GM23248 (cell line): ENCODE data around the gene LRRC38. TPM values are rescaled to one million over a fixed set of nuclear protein-coding genes. Genes with fewer than 3 reads are reported as not detected.
"Not testable (repeated sequence)": the region's sequence is repeated elsewhere in the genome, so short reads cannot be mapped to it uniquely, and the experiment has no call there.

Experiments
- DNase-seq: peaks from one replicate; pipeline ENCODE4 v3.0.0-alpha.2; 2015
- H2AFZ ChIP-seq: fragments of 200-600 bp; sonication (generic); 2 replicates; pipeline ENCODE4 v1.6.1; 2016; ENCODE audit warnings: antibody characterized with exemption
- H3F3A ChIP-seq: fragments of 200-600 bp; sonication (generic); 2 replicates; pipeline ENCODE4 v1.6.1; 2016; ENCODE audit warnings: mild to moderate bottlenecking, antibody characterized with exemption, mixed run types; ENCODE audit not compliant: insufficient read depth
- H3K27ac ChIP-seq: fragments of 200-600 bp; sonication (generic); 2 replicates; pipeline ENCODE4 v1.5.1; 2016; ENCODE audit warnings: mild to moderate bottlenecking
- H3K27me3 ChIP-seq: fragments of 200-600 bp; sonication (generic); replicated peaks from 2 replicates; pipeline ENCODE4 v1.6.1; 2016; ENCODE audit warnings: mild to moderate bottlenecking; ENCODE audit not compliant: insufficient read depth
- H3K36me3 ChIP-seq: fragments of 200-600 bp; sonication (generic); 2 replicates; pipeline ENCODE4 v1.6.1; 2016; ENCODE audit warnings: low read depth, mild to moderate bottlenecking
- H3K4me1 ChIP-seq: fragments of 200-600 bp; sonication (generic); 2 replicates; pipeline ENCODE4 v1.6.1; 2016; ENCODE audit warnings: mild to moderate bottlenecking; ENCODE audit not compliant: insufficient read depth
- H3K4me2 ChIP-seq: fragments of 200-600 bp; sonication (generic); one replicate; pipeline ENCODE4 v1.6.1; 2016; ENCODE audit warnings: mild to moderate bottlenecking; ENCODE audit not compliant: unreplicated experiment
- H3K4me3 ChIP-seq: fragments of 200-600 bp; sonication (generic); 2 replicates; pipeline ENCODE4 v1.5.1; 2016; ENCODE audit warnings: mild to moderate bottlenecking
- H3K79me2 ChIP-seq: fragments of 200-600 bp; sonication (generic); 2 replicates; pipeline ENCODE4 v1.6.1; 2016; ENCODE audit warnings: mild to moderate bottlenecking; ENCODE audit not compliant: insufficient read depth
- H3K9ac ChIP-seq: fragments of 200-600 bp; sonication (generic); 2 replicates; pipeline ENCODE4 v1.6.1; 2016; ENCODE audit warnings: mild to moderate bottlenecking
- H3K9me2 ChIP-seq: fragments of 200-600 bp; sonication (generic); 2 replicates; pipeline ENCODE4 v1.6.1; 2016; ENCODE audit warnings: mixed run types, mild to moderate bottlenecking, moderate library complexity; ENCODE audit not compliant: insufficient read depth
- H3K9me3 ChIP-seq: fragments of 200-600 bp; sonication (generic); one replicate; pipeline ENCODE4 v1.6.1; 2017; ENCODE audit warnings: low read depth
- H4K20me1 ChIP-seq: fragments of 200-600 bp; sonication (generic); 2 replicates; pipeline ENCODE4 v1.6.0; 2016; ENCODE audit not compliant: insufficient read depth
- EZH2 ChIP-seq: fragments of 200-600 bp; sonication (generic); IDR thresholded peaks from 2 replicates; pipeline ENCODE4 v1.6.1; 2018; ENCODE audit warnings: antibody characterized with exemption, mild to moderate bottlenecking; ENCODE audit not compliant: insufficient read depth, poor library complexity, severe bottlenecking
- EZH2phosphoT487 ChIP-seq: fragments of 200-600 bp; sonication (generic); IDR thresholded peaks from 2 replicates; pipeline ENCODE4 v1.6.1; 2018; ENCODE audit warnings: antibody characterized with exemption, moderate library complexity, mild to moderate bottlenecking, low read depth; ENCODE audit not compliant: insufficient read depth
- WGBS, 2 experiments: methylation state at CpG; one replicate each; pipeline ENCODE4 v1.1.6; 2015 to 2017; ENCODE audit warnings: low lambda C conversion rate in 2 of 2, low coverage in 1 of 2; ENCODE audit errors: missing lambda C conversion rate in 2 of 2; 5-methylcytosine and 5-hydroxymethylcytosine counted together
- in situ Hi-C: fragments of 300-500 bp; cut with MboI; formaldehyde crosslinking; loops from 2 replicates; pipeline ENCODE4 v1.15.0; 2020
- polyA plus RNA-seq: library from polyadenylated mRNA; unstranded; fragments of >200 nt; fragmentation: Nextera tagmentation; extraction: Ambion mirVana; gene quantifications from 2 replicates; pipeline ENCODE4 v1.2.1, GENCODE V29; 2016
- total RNA-seq: library from RNA; depleted of rRNA; stranded (reverse); fragments of >200 nt; shearing (Covaris generic); gene quantifications from 2 replicates; pipeline ENCODE4 v1.2.3, GENCODE V29; 2014; rRNA removed

The LRRC38 gene, protein sequence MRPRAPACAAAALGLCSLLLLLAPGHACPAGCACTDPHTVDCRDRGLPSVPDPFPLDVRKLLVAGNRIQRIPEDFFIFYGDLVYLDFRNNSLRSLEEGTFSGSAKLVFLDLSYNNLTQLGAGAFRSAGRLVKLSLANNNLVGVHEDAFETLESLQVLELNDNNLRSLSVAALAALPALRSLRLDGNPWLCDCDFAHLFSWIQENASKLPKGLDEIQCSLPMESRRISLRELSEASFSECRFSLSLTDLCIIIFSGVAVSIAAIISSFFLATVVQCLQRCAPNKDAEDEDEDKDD
- total RNA-seq (not detected in 2 replicates), polyA plus RNA-seq (not detected in 2 replicates)

DNA sequence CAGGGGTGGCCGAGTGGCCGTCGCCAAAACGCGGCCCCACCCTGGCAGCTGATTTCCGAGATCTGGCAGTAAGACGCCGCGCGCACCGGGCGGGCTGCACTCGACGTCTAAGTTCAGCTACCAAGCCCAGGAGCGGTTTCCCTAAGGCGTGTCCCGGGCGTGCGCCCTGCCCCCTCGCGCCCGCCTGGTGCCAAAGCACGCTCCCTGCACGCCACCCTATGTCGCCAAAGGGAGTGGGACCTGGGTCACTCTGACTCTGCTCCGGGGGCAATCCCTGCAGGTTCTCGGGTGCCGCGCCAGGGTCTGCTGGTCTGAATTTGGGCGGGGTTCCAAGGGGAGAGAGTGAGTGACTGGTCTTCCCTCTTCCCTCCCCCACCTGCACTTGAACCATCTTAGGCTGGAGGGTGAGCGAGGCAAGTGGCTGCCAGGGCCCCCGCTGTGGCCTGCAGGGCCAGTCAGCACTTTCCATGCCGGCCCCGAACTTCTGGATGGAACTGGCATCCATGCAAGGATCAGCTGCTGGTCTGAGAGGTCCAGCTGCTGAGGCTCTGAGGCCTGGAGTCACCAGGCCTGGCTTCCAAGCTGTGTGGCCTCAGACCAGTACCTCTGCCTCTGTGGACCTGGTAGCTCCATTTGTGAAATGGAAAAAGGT lies at the start of gene LRRC38:
TSS of gene LRRC38 (minus strand) at position 109 of the 652 bp plus-strand sequence. CDS start 410 bp downstream, outside the sequence.
- peaks cover 14% of the 10 kb centered on the region for H3K27me3 ChIP-seq
- in situ Hi-C loops, result no loop called here
- no peak within 1 kb of the TSS for H3K27ac ChIP-seq
- no peak within 1 kb of the TSS for H3K4me3 ChIP-seq
- no peaks in the 10 kb centered on the region for H3F3A ChIP-seq
- H3K36me3 ChIP-seq, result no peaks in the 10 kb centered on the region
- 6 to 7% methylated on average over 24 to 32 of the region's 34 CpGs for WGBS, 2 experiments
- H3K9ac ChIP-seq, result no peak within 1 kb of the TSS
- no peaks in the 10 kb centered on the region for H3K9me3 ChIP-seq
- no peaks in the 10 kb centered on the region for H3K9me2 ChIP-seq
- H3K79me2 ChIP-seq, result no peaks in the 10 kb centered on the region
- DNase-seq, result no peak
- no peak within 1 kb of the TSS for H3K4me2 ChIP-seq
- TF ChIP-seq EZH2 (no peak), EZH2phosphoT487 (no peak)
- H2AFZ ChIP-seq, result no peak within 1 kb of the TSS
- no peaks in the 10 kb centered on the region for H4K20me1 ChIP-seq
- H3K4me1 ChIP-seq, result no peaks in the 10 kb centered on the region

DNA sequence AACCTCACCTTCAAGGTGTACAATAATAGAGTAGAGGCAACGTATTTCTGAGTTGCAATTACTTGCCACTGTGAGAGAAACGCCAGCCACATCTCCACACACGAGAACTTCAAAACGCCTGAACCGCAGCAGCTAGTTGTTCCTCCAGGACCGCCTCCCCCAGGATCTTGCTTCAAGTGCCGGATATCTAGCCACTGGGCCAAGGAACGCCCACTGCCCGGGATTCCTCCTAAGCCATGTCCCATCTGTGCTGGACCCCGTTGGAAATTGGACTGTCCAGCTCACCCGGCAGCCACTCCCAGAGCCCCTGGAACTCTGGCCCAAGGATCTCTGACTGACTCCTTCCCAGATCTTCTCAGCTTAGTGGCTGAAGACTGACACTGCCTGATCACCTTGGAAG lies 49.2 kb upstream of the LRRC38 start:
- H3K27me3 ChIP-seq, H3K9me2 ChIP-seq, DNase-seq, H3F3A ChIP-seq, H3K79me2 ChIP-seq, H3K36me3 ChIP-seq, H3K27ac ChIP-seq, H2AFZ ChIP-seq, H3K4me1 ChIP-seq, H3K9me3 ChIP-seq, in situ Hi-C loops, H3K4me3 ChIP-seq, H4K20me1 ChIP-seq, H3K9ac ChIP-seq, H3K4me2 ChIP-seq: not testable (repeated sequence)
- 51 to 65% methylated on average over 11 of the region's 11 CpGs for WGBS, 2 experiments

DNA sequence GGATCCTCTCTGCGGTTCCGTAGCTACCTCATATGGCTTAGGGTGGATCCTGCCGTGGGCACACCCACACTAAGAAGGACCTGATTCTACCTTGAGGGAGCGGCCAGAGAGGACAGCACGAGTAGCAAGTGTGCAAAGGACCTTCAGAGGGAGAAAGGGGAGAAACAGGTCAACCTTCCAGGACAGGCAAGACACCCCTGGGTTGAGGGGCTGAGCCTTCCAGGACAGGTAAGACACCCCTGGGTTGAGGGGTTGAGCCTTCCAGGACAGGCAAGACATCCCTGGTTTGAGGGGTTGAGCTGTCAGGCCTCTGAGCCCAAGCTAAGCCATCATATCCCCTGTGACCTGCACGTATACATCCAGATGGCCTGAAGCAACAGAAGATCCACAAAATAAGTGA lies 46.7 kb upstream of the LRRC38 start:
- H3K4me3 ChIP-seq, result no peak overlapping the region
- no peaks in the 10 kb centered on the region for H3K4me1 ChIP-seq
- in situ Hi-C loops, result no loop called here
- no peak for DNase-seq
- no peaks in the 10 kb centered on the region for H3K36me3 ChIP-seq
- H3K27ac ChIP-seq, result no peak overlapping the region
- no peaks in the 10 kb centered on the region for H3K9me2 ChIP-seq
- no peaks in the 10 kb centered on the region for H4K20me1 ChIP-seq
- H3K27me3 ChIP-seq, result no peaks in the 10 kb centered on the region
- WGBS, 2 experiments, result 69 to 70% methylated on average over 6 of the region's 6 CpGs
- no peak overlapping the region for H2AFZ ChIP-seq
- H3F3A ChIP-seq, result no peaks in the 10 kb centered on the region
- H3K79me2 ChIP-seq, result no peaks in the 10 kb centered on the region
- H3K9me3 ChIP-seq, result no peaks in the 10 kb centered on the region
- TF ChIP-seq EZH2, result no peak
- no peak for TF ChIP-seq EZH2phosphoT487
- H3K9ac ChIP-seq, result no peak overlapping the region
- H3K4me2 ChIP-seq, result no peak overlapping the region

DNA sequence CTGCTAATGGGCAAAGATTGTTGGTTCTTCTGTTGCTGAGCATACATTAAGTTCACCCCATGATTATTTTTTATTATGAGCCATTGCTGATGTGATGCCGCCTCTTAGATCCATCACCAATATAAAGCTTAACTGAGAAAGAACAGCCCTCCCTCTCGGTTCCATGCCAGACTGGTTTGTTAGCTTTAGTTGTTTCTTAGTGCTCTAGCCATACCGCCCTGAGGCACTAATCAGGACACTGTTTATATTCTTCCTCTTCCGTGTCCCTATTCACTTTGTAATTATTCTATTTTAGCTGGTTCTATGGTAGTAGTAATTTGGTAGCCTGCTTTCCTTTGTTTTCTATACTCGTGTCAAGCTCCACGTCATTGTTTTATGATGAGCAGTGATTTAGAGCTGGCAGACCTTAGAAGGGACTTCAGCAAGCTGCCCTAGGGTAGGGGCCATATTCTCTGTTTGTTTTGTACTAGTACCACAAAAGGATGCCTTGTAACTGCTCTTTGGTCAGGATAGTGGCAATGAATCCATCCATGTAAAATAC lies 42.5 kb upstream of the LRRC38 start:
- Histone ChIP-seq H3K27ac (no peak overlapping the region), H4K20me1 (no peaks in the 10 kb centered on the region), H3K4me2 (no peak overlapping the region), H3K27me3 (no peaks in the 10 kb centered on the region), H3F3A (no peaks in the 10 kb centered on the region), H2AFZ (no peak overlapping the region), H3K4me3 (no peak overlapping the region), H3K9me2 (no peaks in the 10 kb centered on the region), H3K36me3 (no peaks in the 10 kb centered on the region), H3K9me3 (no peaks in the 10 kb centered on the region), H3K4me1 (no peaks in the 10 kb centered on the region), H3K9ac (no peak overlapping the region), H3K79me2 (no peaks in the 10 kb centered on the region)
- no peak for DNase-seq
- WGBS, 2 experiments, result 65 to 78% methylated on average over 6 of the region's 6 CpGs
- in situ Hi-C loops, result no loop called here
- no peak for TF ChIP-seq EZH2
- TF ChIP-seq EZH2phosphoT487, result no peak
